Measurements from ENCODE around the gene ERC1.

ERC1 gene

GRCh38 chr12:1204581-1205121 is 213.6 kb downstream of the ERC1 start:
- Histone ChIP-seq H4K20me1 (ENCODE audit: control insufficient read depth, insufficient read depth, low read depth, low read length) (no peaks in the 10 kb centered on the region), H3K9me2 (replicated peaks; ENCODE audit: control insufficient read depth, low read length) (no peaks in the 10 kb centered on the region), H3K27ac (ENCODE audit: low read depth, low read length) (peak overlapping the region; percentile 99), H3F3A (ENCODE audit: control insufficient read depth, insufficient read depth) (peaks cover 38% of the 10 kb centered on the region), H3K79me2 (ENCODE audit: control insufficient read depth, low read length) (peaks cover 24% of the 10 kb centered on the region), H3K4me1 (ENCODE audit: control insufficient read depth, low read length) (peaks cover 68% of the 10 kb centered on the region), H3K4me2 (ENCODE audit: low read length) (peak overlapping the region; percentile 100), H3K4me3 (ENCODE audit: low read length) (peak overlapping the region; percentile 80), H3K36me3 (ENCODE audit: control insufficient read depth, low read length) (peaks cover 11% of the 10 kb centered on the region), H3K27me3 (ENCODE audit: control insufficient read depth, low read length) (no peaks in the 10 kb centered on the region), H3K9me3 (ENCODE audit: control insufficient read depth, insufficient read depth, low read length) (no peaks in the 10 kb centered on the region)
- no peak for TF ChIP-seq CTCF (IDR thresholded peaks at IDR 0.05; ENCODE audit: low read depth, low read length, poor library complexity, severe bottlenecking)
- TF ChIP-seq EZH2phosphoT487 (IDR thresholded peaks at IDR 0.05; ENCODE audit: borderline replicate concordance, low read length) = no peak

- H3K27ac ChIP-seq (ENCODE audit: low read depth, low read length) = peak overlapping the region; percentile 99
- H4K20me1 ChIP-seq (ENCODE audit: control insufficient read depth, insufficient read depth, low read depth, low read length) = no peaks in the 10 kb centered on the region
- H3K4me2 ChIP-seq (ENCODE audit: low read length) = peak overlapping the region; percentile 100
- TF ChIP-seq CTCF (IDR thresholded peaks at IDR 0.05; ENCODE audit: low read depth, low read length, poor library complexity, severe bottlenecking) (no peak), EZH2phosphoT487 (IDR thresholded peaks at IDR 0.05; ENCODE audit: borderline replicate concordance, low read length) (no peak)
- H3K79me2 ChIP-seq (ENCODE audit: control insufficient read depth, low read length) = peaks cover 24% of the 10 kb centered on the region
- H3K9me2 ChIP-seq (replicated peaks; ENCODE audit: control insufficient read depth, low read length) = no peaks in the 10 kb centered on the region
- peaks cover 68% of the 10 kb centered on the region for H3K4me1 ChIP-seq (ENCODE audit: control insufficient read depth, low read length)
- peaks cover 11% of the 10 kb centered on the region for H3K36me3 ChIP-seq (ENCODE audit: control insufficient read depth, low read length)
- H3K9me3 ChIP-seq (ENCODE audit: control insufficient read depth, insufficient read depth, low read length) = no peaks in the 10 kb centered on the region
- H3K4me3 ChIP-seq (ENCODE audit: low read length) = peak overlapping the region; percentile 80
- peaks cover 35% of the 10 kb centered on the region for H3F3A ChIP-seq (ENCODE audit: control insufficient read depth, insufficient read depth)
- H3K27me3 ChIP-seq (ENCODE audit: control insufficient read depth, low read length) = no peaks in the 10 kb centered on the region
These were observed 214.6 kb downstream of the ERC1 start for GRCh38 chr12:1205512-1206060.

- no peaks in the 10 kb centered on the region for H3K9me3 ChIP-seq (ENCODE audit: control insufficient read depth, insufficient read depth, low read length)
These were observed 215.2 kb downstream of the ERC1 start for GRCh38 chr12:1206118-1206734.

More at GRCh38 chr12:1206118-1206734, 215.2 kb downstream of the ERC1 start:
- Histone ChIP-seq H3K36me3 (ENCODE audit: control insufficient read depth, low read length) (peaks cover 11% of the 10 kb centered on the region), H3K4me2 (ENCODE audit: low read length) (peak overlapping the region; percentile 100), H3K79me2 (ENCODE audit: control insufficient read depth, low read length) (peaks cover 24% of the 10 kb centered on the region), H3K4me3 (ENCODE audit: low read length) (peak overlapping the region; percentile 80), H3K4me1 (ENCODE audit: control insufficient read depth, low read length) (peaks cover 68% of the 10 kb centered on the region), H3K9me2 (replicated peaks; ENCODE audit: control insufficient read depth, low read length) (no peaks in the 10 kb centered on the region), H3K27me3 (ENCODE audit: control insufficient read depth, low read length) (no peaks in the 10 kb centered on the region), H3K27ac (ENCODE audit: low read depth, low read length) (peak overlapping the region; percentile 99), H4K20me1 (ENCODE audit: control insufficient read depth, insufficient read depth, low read depth, low read length) (no peaks in the 10 kb centered on the region), H3F3A (ENCODE audit: control insufficient read depth, insufficient read depth) (peaks cover 30% of the 10 kb centered on the region)
- TF ChIP-seq CTCF (IDR thresholded peaks at IDR 0.05; ENCODE audit: low read depth, low read length, poor library complexity, severe bottlenecking) = no peak
- TF ChIP-seq EZH2phosphoT487 (IDR thresholded peaks at IDR 0.05; ENCODE audit: borderline replicate concordance, low read length) = no peak

All from DOHH2 (cell line).